Placental pericyte (primary cell): ENCODE measurements around the gene TMIE. TPM values are rescaled to one million over a fixed set of nuclear protein-coding genes. Genes with fewer than 3 reads are reported as not detected.

ENCODE experiments used
- small RNA-seq: library from RNA; depleted of rRNA; stranded (forward); fragments of <200 nt; gene quantifications from one replicate; pipeline ENCODE3, GENCODE V24; 2012; ENCODE audit warnings: low replicate concordance
- total RNA-seq: library from RNA; depleted of rRNA; stranded (reverse); fragments of >200 nt; gene quantifications from 2 replicates; pipeline ENCODE4 v1.2.3, GENCODE V29; 2012

TMIE gene
- total RNA-seq: 0.22 TPM in 1 of 2 replicates, not detected in the other

GRCh38 chr3:46701181-46701939, at the start of gene TMIE:
TMIE (plus strand) TSS chr3:46701392; CDS start chr3:46701488, 96 bp downstream.

GRCh38 chr3:46693038-46693891, 7.9 kb upstream of the TMIE start, which contains the start of gene ALS2CL:
ALS2CL (minus strand) TSS chr3:46693679; CDS start chr3:46689440, 4,239 bp downstream.

GRCh38 chr3:46717447-46718231, 16.4 kb downstream of the TMIE start, which contains the start of gene PRSS50:
PRSS50 (minus strand) TSS chr3:46717869; CDS start chr3:46717824, 45 bp downstream.

Small RNA genes lying within 50 kb of the gene (small RNA-seq; reads per million reads assigned to genes)
- gene PRSS45: not detected

Other genes with a start within 250 kb of the TMIE start
- gene LTF, start 236.5 kb upstream of the TMIE start, total RNA-seq: 0.14 TPM in 1 of 2 replicates, not detected in the other
- gene RTP3, start 203.4 kb upstream of the TMIE start, total RNA-seq: not detected in 2 replicates
- 1.4 and 6.6 TPM in 2 replicates for gene LRRC2, start 135.1 kb upstream of the TMIE start, total RNA-seq
- gene FAM240A, start 88.9 kb upstream of the TMIE start, total RNA-seq: not detected in 2 replicates
- 0.88 and 1.3 TPM in 2 replicates for gene ALS2CL, start 7.7 kb upstream of the TMIE start, total RNA-seq
- gene PRSS50, start 16.5 kb downstream of the TMIE start, total RNA-seq: not detected in 2 replicates
- 0.22 TPM in 1 of 2 replicates, not detected in the other for gene MYL3, start 162.1 kb downstream of the TMIE start, total RNA-seq
- not detected in 2 replicates for gene PTH1R, start 176.3 kb downstream of the TMIE start, total RNA-seq